HCT116 (cell line): ENCODE measurements around the gene DPYD. TPM values are rescaled to one million over a fixed set of nuclear protein-coding genes. Genes with fewer than 3 reads are reported as not detected.

Experiments used
- ATAC-seq: fragments of 200-7000 bp; cut with Tn5 transposase; 2 replicates; pipeline ENCODE4 v1.9.1; 2020; ENCODE audit warnings: mild to moderate bottlenecking, moderate library complexity
- BruUV-seq: library from RNA; stranded (reverse); fragments of 400-500 nt; replicated peaks from 2 replicates; lab custom pipeline; 2021; lab: Mats Ljungman, UMichigan
- CTCF ChIA-PET: fragments of 300-600 bp; sonication (Branson Sonifier 250); formaldehyde crosslinking; loops from one replicate; lab custom pipeline; 2021; ENCODE audit warnings: antibody characterized with exemption; lab: Charles Lee
- POLR2A ChIA-PET: fragments of 300-600, 350-600 bp; sonication (Branson Sonifier 250); formaldehyde crosslinking; loops from one replicate; lab custom pipeline; 2021; ENCODE audit warnings: antibody characterized with exemption; lab: Charles Lee
- RAD21 ChIA-PET, 2 experiments: fragments of 300-600 bp; sonication (Branson Sonifier 250); formaldehyde crosslinking; loops; one replicate each; lab custom pipeline; 2023; ENCODE audit warnings: low total read pairs in 2 of 2; ENCODE audit not compliant: uncharacterized antibody in 2 of 2, unreplicated experiment in 2 of 2, low non-redundant PET in 1 of 2; lab: Charles Lee
- DNase-seq: peaks from one replicate; pipeline ENCODE4 v3.0.0-alpha.2; 2010; ENCODE audit warnings: low read depth, low spot score
- H2AFZ ChIP-seq: fragments of 200-600 bp; shearing (Covaris generic), sonication (generic); 2 replicates; pipeline ENCODE4 v1.6.1; 2017; ENCODE audit warnings: low read depth, mixed run types, mixed read lengths, antibody characterized with exemption, low read length; ENCODE audit not compliant: poor library complexity, severe bottlenecking
- H3K27ac ChIP-seq: 2 replicates; pipeline ENCODE4 v1.5.1; 2012; ENCODE audit warnings: low read depth, low read length
- H3K27me3 ChIP-seq: fragments of 200-600 bp; sonication (generic); 2 replicates; pipeline ENCODE4 v1.6.1; 2016; ENCODE audit warnings: mixed run types, low read length, mixed read lengths; ENCODE audit not compliant: insufficient read depth
- H3K36me3 ChIP-seq, 2 experiments: fragments of 200-500 bp in 1 of 2; fragments of 200-600 bp in 1 of 2; sonication (Bioruptor generic) in 1 of 2; sonication (generic) in 1 of 2; 2 replicates each; pipeline versions ENCODE4 v1.5.1 to v1.6.1; 2014 to 2016; ENCODE audit warnings: low read length in 2 of 2, inconsistent platforms in 1 of 2, mixed read lengths in 1 of 2, mixed run types in 1 of 2; ENCODE audit not compliant: insufficient read depth in 2 of 2, control insufficient read depth in 1 of 2
- H3K4me1 ChIP-seq, 2 experiments: fragments of 200-600 bp in 1 of 2; sonication (generic) in 1 of 2; 2 replicates each; pipeline versions ENCODE4 v1.5.1 to v1.6.1; 2012 to 2017; ENCODE audit warnings: low read length in 2 of 2, inconsistent platforms in 1 of 2, mild to moderate bottlenecking in 1 of 2, mixed read lengths in 1 of 2, mixed run types in 1 of 2, moderate library complexity in 1 of 2; ENCODE audit not compliant: insufficient read depth in 2 of 2, control insufficient read depth in 1 of 2
- H3K4me2 ChIP-seq: fragments of 200-600 bp; sonication (generic); 2 replicates; pipeline ENCODE4 v1.6.1; 2017; ENCODE audit warnings: mixed run types, low read length, mixed read lengths
- H3K4me3 ChIP-seq, 2 experiments: fragments of 200-600 bp in 1 of 2; sonication (generic) in 1 of 2; replicated peaks in 1 of 2; 2 replicates each; pipeline ENCODE4 v1.5.1; 2011 to 2016; ENCODE audit warnings: low read length in 2 of 2, control low read depth in 1 of 2, low read depth in 1 of 2, mild to moderate bottlenecking in 1 of 2, mixed read lengths in 1 of 2, mixed run types in 1 of 2
- H3K79me2 ChIP-seq: fragments of 200-600 bp; sonication (generic); 2 replicates; pipeline ENCODE4 v1.6.1; 2017; ENCODE audit warnings: mild to moderate bottlenecking, mixed run types, low read length, moderate library complexity, mixed read lengths; ENCODE audit not compliant: insufficient read depth
- H3K9ac ChIP-seq: fragments of 200-600 bp; sonication (generic); 2 replicates; pipeline ENCODE4 v1.6.1; 2016; ENCODE audit warnings: low read length, mixed read lengths
- H3K9me2 ChIP-seq: fragments of 200-600 bp; sonication (generic), shearing (Covaris generic); 2 replicates; pipeline ENCODE4 v1.6.1; 2017; ENCODE audit warnings: mixed run types, mild to moderate bottlenecking, moderate library complexity; ENCODE audit not compliant: insufficient read depth
- H3K9me3 ChIP-seq, 2 experiments: fragments of 200-500 bp in 1 of 2; fragments of 200-600 bp in 1 of 2; sonication (Bioruptor generic) in 1 of 2; sonication (generic) in 1 of 2; 2 replicates each; pipeline ENCODE4 v1.6.1; 2014 to 2017; ENCODE audit warnings: low read length in 2 of 2, mixed read lengths in 2 of 2, inconsistent platforms in 1 of 2, low read depth in 1 of 2, mild to moderate bottlenecking in 1 of 2, mixed run types in 1 of 2, moderate library complexity in 1 of 2; ENCODE audit not compliant: control insufficient read depth in 1 of 2, insufficient read depth in 1 of 2
- H4K20me1 ChIP-seq: fragments of 200-600 bp; sonication (generic), shearing (Covaris generic); 2 replicates; pipeline ENCODE4 v1.6.1; 2017; ENCODE audit warnings: mixed run types, mild to moderate bottlenecking, moderate library complexity; ENCODE audit not compliant: insufficient read depth
- ATF3 ChIP-seq: IDR thresholded peaks from 2 replicates; pipeline ENCODE4 v1.6.1; 2012
- CBX3 ChIP-seq: IDR thresholded peaks from 2 replicates; pipeline ENCODE4 v1.6.1; 2012; ENCODE audit warnings: low read depth
- CEBPB ChIP-seq: IDR thresholded peaks from 2 replicates; pipeline ENCODE4 v1.6.1; 2012; ENCODE audit warnings: low read depth
- CTCF ChIP-seq, 3 experiments: fragments of 200-600 bp in 1 of 3; sonication (generic) in 1 of 3; IDR thresholded peaks in 2 of 3; conservative IDR thresholded peaks in 1 of 3; 2 replicates each; pipeline ENCODE4 v1.5.1; 2012 to 2017; ENCODE audit warnings: low read depth in 2 of 3, low read length in 2 of 3, antibody characterized with exemption in 1 of 3, borderline replicate concordance in 1 of 3, control low read depth in 1 of 3, mild to moderate bottlenecking in 1 of 3, mixed read lengths in 1 of 3, mixed run types in 1 of 3, moderate library complexity in 1 of 3; ENCODE audit not compliant: insufficient read depth in 1 of 3
- EGR1 ChIP-seq: IDR thresholded peaks from 2 replicates; pipeline ENCODE4 v1.6.1; 2012; ENCODE audit warnings: low read depth
- ELF1 ChIP-seq: IDR thresholded peaks from 2 replicates; pipeline ENCODE4 v1.6.1; 2012; ENCODE audit warnings: low read depth, borderline replicate concordance
- EZH2 ChIP-seq: fragments of 200-600 bp; sonication (generic); IDR thresholded peaks from 2 replicates; pipeline ENCODE4 v1.6.1; 2017; ENCODE audit warnings: antibody characterized with exemption, mixed run types
- EZH2phosphoT487 ChIP-seq: fragments of 200-600 bp; IDR thresholded peaks from 2 replicates; pipeline ENCODE4 v1.6.1; 2018; ENCODE audit warnings: antibody characterized with exemption, borderline replicate concordance
- FOSL1 ChIP-seq: IDR thresholded peaks from 2 replicates; pipeline ENCODE4 v1.6.1; 2012; ENCODE audit warnings: low read depth
- JUND ChIP-seq: IDR thresholded peaks from 2 replicates; pipeline ENCODE4 v1.6.1; 2012
- POLR2A ChIP-seq: IDR thresholded peaks from 2 replicates; pipeline ENCODE4 v1.7.0; 2011; ENCODE audit warnings: borderline replicate concordance; ENCODE audit not compliant: insufficient read depth, insufficient read length; ENCODE audit errors: extremely low read depth
- POLR2AphosphoS5 ChIP-seq: IDR thresholded peaks from 2 replicates; pipeline ENCODE4 v1.6.1; 2011; ENCODE audit warnings: mild to moderate bottlenecking, low read depth, low read length, moderate library complexity
- RAD21 ChIP-seq: IDR thresholded peaks from 2 replicates; pipeline ENCODE4 v1.6.1; 2012; ENCODE audit warnings: low read depth, mild to moderate bottlenecking
- REST ChIP-seq: IDR thresholded peaks from 2 replicates; pipeline ENCODE4 v1.6.1; 2012; ENCODE audit warnings: low read depth
- SIN3A ChIP-seq: IDR thresholded peaks from 2 replicates; pipeline ENCODE4 v1.6.1; 2012; ENCODE audit warnings: low read depth
- SRF ChIP-seq: IDR thresholded peaks from 2 replicates; pipeline ENCODE4 v1.6.1; 2012; ENCODE audit warnings: low read depth
- TCF7L2 ChIP-seq: IDR thresholded peaks from 2 replicates; pipeline ENCODE4 v1.7.0; 2011; ENCODE audit warnings: borderline replicate concordance, inconsistent platforms; ENCODE audit not compliant: insufficient read depth, insufficient read length; ENCODE audit errors: extremely low read depth
- YY1 ChIP-seq: IDR thresholded peaks from 2 replicates; pipeline ENCODE4 v1.6.1; 2011; ENCODE audit warnings: low read length, low read depth, moderate library complexity, mild to moderate bottlenecking; ENCODE audit not compliant: insufficient replicate concordance; ENCODE audit errors: extremely low read depth
- ZBTB33 ChIP-seq: IDR thresholded peaks from 2 replicates; pipeline ENCODE4 v1.6.1; 2011; ENCODE audit warnings: mild to moderate bottlenecking, low read length, moderate library complexity; ENCODE audit not compliant: insufficient replicate concordance; ENCODE audit errors: extremely low read depth
- ZFX ChIP-seq: fragments of 450-650 bp; IDR thresholded peaks from 2 replicates; pipeline ENCODE4 v1.6.1; 2017
- ZNF274 ChIP-seq: fragments of 200-500 bp; sonication (Bioruptor generic); IDR thresholded peaks from 2 replicates; pipeline ENCODE4 v1.6.1; 2014; ENCODE audit warnings: mild to moderate bottlenecking, low read depth, low read length, inconsistent platforms
- intact Hi-C: fragments of 100-400 bp; cut with micrococcal nuclease; formaldehyde crosslinking; loops from 2 replicates; pipeline ENCODE4 v1.10.0; 2022
- total RNA-seq: library from RNA; stranded (reverse); gene quantifications from one replicate; pipeline ENCODE4 v1.2.1, GENCODE V29; 2021; ENCODE audit not compliant: unreplicated experiment

DPYD gene
- total RNA-seq, 1 experiment from 2014 or later, result 1.7 TPM

GRCh38 chr1:97050506-97050905 lies 870.3 kb downstream of the DPYD start:
- CTCF ChIA-PET, result interaction anchor here (1.1 to 1.6 kb wide), 3 partner anchors 814 to 1418 kb away, joined by 3 to 5 read pairs (median 5); no protein-coding TSS in a partner anchor
- H3K4me3 ChIP-seq, result no peak overlapping the region
- TF ChIP-seq ZBTB33 (no peak), FOSL1 (no peak), POLR2AphosphoS5 (no peak), CBX3 (no peak), EZH2phosphoT487 (no peak), YY1 (no peak), SIN3A (no peak), EZH2 (no peak), EGR1 (no peak), JUND (no peak), ZFX (no peak), CTCF (IDR thresholded peaks at IDR 0.05 in 2 of 3, conservative IDR thresholded peaks at IDR 0.05 in 1 of 3; ENCODE audit: borderline replicate concordance in 1 of 3, insufficient read depth in 1 of 3, low read depth in 2 of 3, low read length in 2 of 3) (peak; percentile 37 to 44 (median 43); a peak in 5 of 6 replicates), RAD21 (peak; percentile 63), POLR2A (no peak), SRF (no peak), ATF3 (no peak), REST (no peak), ZNF274 (no peak), TCF7L2 (no peak), CEBPB (peak; percentile 41; the same call in 1 of the 2 replicates), ELF1 (no peak)
- TF ChIP-seq, all 23 proteins: peak for 3
- H2AFZ ChIP-seq, result no peak overlapping the region
- peak; percentile 64 for ATAC-seq
- ChIA-PET RAD21 (no interaction called here), POLR2A (interaction anchor here (0.7 to 1.4 kb wide), 2 partner anchors 15 to 17 kb away, joined by 3 read pairs; no protein-coding TSS in a partner anchor)
- intact Hi-C loops, result no loop called here
- no peaks in the 10 kb centered on the region for H3K9me2 ChIP-seq
- no peaks in the 10 kb centered on the region for H3K79me2 ChIP-seq
- DNase-seq, result peak; percentile 10
- no TSS peak for BruUV-seq
- no peaks in the 10 kb centered on the region for H3K27me3 ChIP-seq
- no peaks in the 10 kb centered on the region for H4K20me1 ChIP-seq
- H3K27ac ChIP-seq, result no peak overlapping the region
- H3K9ac ChIP-seq, result no peak overlapping the region
- no peak overlapping the region for H3K4me2 ChIP-seq
- no peaks in the 10 kb centered on the region for H3K36me3 ChIP-seq
- no peaks in the 10 kb centered on the region for H3K4me1 ChIP-seq
- no peaks in the 10 kb centered on the region for H3K9me3 ChIP-seq
